Mesenchymal stem cell (in vitro differentiated cells and primary cell): ENCODE measurements around the gene TGM2.

Experiments used
- DNase-seq: peaks from one replicate; pipeline ENCODE4 v3.0.0-alpha.2; 2013
- H2AFZ ChIP-seq: one replicate; pipeline ENCODE4 v1.6.1; 2013; ENCODE audit warnings: low read depth, mild to moderate bottlenecking, control low read depth, inconsistent platforms, low read length, moderate library complexity
- H2AK5ac ChIP-seq: 2 replicates; pipeline ENCODE4 v1.6.1; 2013; ENCODE audit warnings: low read length, moderate library complexity, mild to moderate bottlenecking, inconsistent platforms; ENCODE audit not compliant: severe bottlenecking
- H2BK120ac ChIP-seq: one replicate; pipeline ENCODE4 v1.6.1; 2013; ENCODE audit warnings: low read depth, mild to moderate bottlenecking, inconsistent platforms, low read length, moderate library complexity
- H2BK12ac ChIP-seq, 2 experiments: one replicate each; pipeline ENCODE4 v1.6.1; 2013; ENCODE audit warnings: inconsistent platforms in 2 of 2, low read length in 2 of 2, mild to moderate bottlenecking in 2 of 2, moderate library complexity in 2 of 2, control low read depth in 1 of 2
- H2BK15ac ChIP-seq: one replicate; pipeline ENCODE4 v1.6.1; 2013; ENCODE audit warnings: mild to moderate bottlenecking, low read depth, inconsistent platforms; ENCODE audit not compliant: poor library complexity, severe bottlenecking
- H2BK5ac ChIP-seq: 2 replicates; pipeline ENCODE4 v1.6.1; 2013; ENCODE audit warnings: low read depth, mild to moderate bottlenecking, low read length, control low read depth, inconsistent platforms; ENCODE audit not compliant: poor library complexity, severe bottlenecking
- H3K14ac ChIP-seq, 2 experiments: one replicate each; pipeline ENCODE4 v1.6.1; 2013; ENCODE audit warnings: inconsistent platforms in 2 of 2, low read length in 2 of 2, control low read depth in 1 of 2, mild to moderate bottlenecking in 1 of 2, moderate library complexity in 1 of 2
- H3K18ac ChIP-seq, 2 experiments: one replicate each; pipeline ENCODE4 v1.6.1; 2013; ENCODE audit warnings: inconsistent platforms in 2 of 2, low read length in 2 of 2, control low read depth in 1 of 2, low read depth in 1 of 2, mild to moderate bottlenecking in 1 of 2
- H3K23ac ChIP-seq, 2 experiments: one replicate each; pipeline ENCODE4 v1.6.1; 2013; ENCODE audit warnings: inconsistent platforms in 2 of 2, low read length in 2 of 2, mild to moderate bottlenecking in 2 of 2, moderate library complexity in 2 of 2, control low read depth in 1 of 2
- H3K27ac ChIP-seq: 2 replicates; pipeline ENCODE4 v1.5.1; 2013; ENCODE audit warnings: mild to moderate bottlenecking, moderate library complexity, low read length, control low read depth, inconsistent platforms; ENCODE audit not compliant: poor library complexity, severe bottlenecking
- H3K27me3 ChIP-seq, 2 experiments: 2 replicates each; pipeline versions ENCODE4 v1.6.1 to v1.7.0; 2013; ENCODE audit warnings: low read length in 2 of 2, mild to moderate bottlenecking in 2 of 2, moderate library complexity in 2 of 2, control low read depth in 1 of 2, inconsistent platforms in 1 of 2; ENCODE audit not compliant: control insufficient read depth in 1 of 2, insufficient read depth in 1 of 2
- H3K36me3 ChIP-seq, 2 experiments: 2 replicates each; pipeline versions ENCODE4 v1.6.1 to v1.7.0; 2013; ENCODE audit warnings: low read length in 2 of 2, control low read depth in 1 of 2, inconsistent platforms in 1 of 2, low read depth in 1 of 2, mild to moderate bottlenecking in 1 of 2; ENCODE audit not compliant: insufficient read depth in 2 of 2, control insufficient read depth in 1 of 2
- H3K4ac ChIP-seq, 2 experiments: one replicate each; pipeline ENCODE4 v1.6.1; 2013; ENCODE audit warnings: inconsistent platforms in 2 of 2, low read length in 2 of 2, mild to moderate bottlenecking in 2 of 2, moderate library complexity in 2 of 2, control low read depth in 1 of 2, low read depth in 1 of 2
- H3K4me1 ChIP-seq: 2 replicates; pipeline ENCODE4 v1.6.1; 2013; ENCODE audit warnings: low read depth, low read length, control low read depth; ENCODE audit not compliant: control insufficient read depth, insufficient read depth
- H3K4me2 ChIP-seq: 2 replicates; pipeline ENCODE4 v1.6.1; 2013; ENCODE audit warnings: low read length, mild to moderate bottlenecking, inconsistent platforms; ENCODE audit not compliant: poor library complexity, severe bottlenecking
- H3K4me3 ChIP-seq, 2 experiments: 2 replicates each; pipeline versions ENCODE4 v1.5.1 to v1.7.0; 2013; ENCODE audit warnings: low read length in 2 of 2, mild to moderate bottlenecking in 2 of 2, control low read depth in 1 of 2, low read depth in 1 of 2; ENCODE audit not compliant: insufficient read depth in 1 of 2
- H3K79me1 ChIP-seq: replicated peaks from 2 replicates; pipeline ENCODE4 v1.6.1; 2013; ENCODE audit warnings: mild to moderate bottlenecking, control low read depth, low read length, inconsistent platforms; ENCODE audit not compliant: poor library complexity, severe bottlenecking
- H3K9ac ChIP-seq: 2 replicates; pipeline ENCODE4 v1.7.0; 2013; ENCODE audit warnings: mild to moderate bottlenecking, low read length, moderate library complexity
- H3K9me3 ChIP-seq: 2 replicates; pipeline ENCODE4 v1.7.0; 2013; ENCODE audit warnings: mild to moderate bottlenecking, low read length; ENCODE audit not compliant: control insufficient read depth
- H4K8ac ChIP-seq: one replicate; pipeline ENCODE4 v1.6.1; 2013; ENCODE audit warnings: inconsistent platforms, mild to moderate bottlenecking, low read length, moderate library complexity
- H4K91ac ChIP-seq: one replicate; pipeline ENCODE4 v1.6.1; 2013; ENCODE audit warnings: mild to moderate bottlenecking, low read length, inconsistent platforms
- WGBS: methylation state at CpG from one replicate; pipeline ENCODE4 v1.1.7; 2013; ENCODE audit warnings: mixed read lengths; 5-methylcytosine and 5-hydroxymethylcytosine counted together

The TGM2 gene

DNA sequence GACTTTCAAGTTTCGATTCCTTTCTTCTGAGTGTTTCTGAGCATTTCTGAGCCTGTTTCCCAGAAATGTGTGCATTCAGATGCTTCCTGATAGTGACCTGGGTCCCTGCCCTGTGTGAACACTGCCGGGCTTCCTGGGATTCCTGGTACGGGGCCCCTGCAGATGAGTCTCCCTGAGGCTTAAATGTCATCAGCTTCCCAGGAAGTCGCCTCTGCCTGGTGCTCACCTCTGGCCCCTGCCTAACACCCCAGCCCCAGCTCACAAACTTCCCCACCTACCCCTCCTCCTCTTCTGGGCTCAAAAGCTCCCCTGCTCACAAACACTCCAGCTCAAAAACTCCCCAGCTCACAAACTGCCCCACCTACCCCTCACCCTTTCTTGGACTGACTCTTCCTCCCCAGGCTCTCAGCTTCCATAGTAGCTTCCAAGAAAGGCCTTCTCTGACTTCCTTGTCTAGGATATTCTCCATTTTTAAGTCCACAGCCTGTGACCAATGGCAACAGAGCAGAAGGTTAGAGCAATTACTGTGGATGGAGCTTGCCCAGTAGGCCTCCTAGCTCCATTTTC, 42.0 kb downstream of the TGM2 start:
- H2AK5ac ChIP-seq = no peak overlapping the region
- WGBS = 3% methylated on average over 4 of the region's 4 CpGs

DNA sequence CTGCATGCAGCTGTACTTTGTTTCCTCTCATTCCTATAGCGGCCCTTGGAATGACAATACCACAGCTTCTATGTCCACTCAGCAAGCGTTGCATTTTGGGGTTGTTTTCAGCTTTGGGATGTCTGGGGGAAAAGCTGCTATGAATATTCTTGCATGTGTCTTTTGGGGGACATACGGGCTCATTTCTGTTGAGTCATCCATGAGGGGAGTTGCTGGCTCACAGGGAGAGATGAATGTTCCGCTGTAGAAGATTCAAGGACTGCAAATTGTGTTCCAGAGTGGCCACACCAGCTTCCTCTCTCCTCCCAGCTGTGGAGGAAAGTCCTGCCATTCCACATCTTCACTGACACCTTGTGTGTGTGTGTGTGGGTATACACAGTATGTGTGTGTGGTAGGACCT, 43.3 kb downstream of the TGM2 start:
- no peak overlapping the region for H3K9ac ChIP-seq
- no peak overlapping the region for H2AFZ ChIP-seq
- H2AK5ac ChIP-seq = peak overlapping the region; percentile 15
- peak overlapping the region; percentile 99 for H4K91ac ChIP-seq
- H3K27me3 ChIP-seq = no peaks in the 10 kb centered on the region
- H3K4ac ChIP-seq = peak overlapping the region; percentile 69 to 85
- H3K27ac ChIP-seq = no peak overlapping the region
- H3K14ac ChIP-seq = peak overlapping the region in 1 of 2 experiments; percentile 72
- WGBS = 71% methylated on average over 3 of the region's 4 CpGs
- H3K23ac ChIP-seq = no peak overlapping the region
- H2BK15ac ChIP-seq = no peak overlapping the region
- H4K8ac ChIP-seq = peak overlapping the region; percentile 92
- no peak overlapping the region for H2BK120ac ChIP-seq
- peak; percentile 39 for DNase-seq
- H3K4me2 ChIP-seq = no peak overlapping the region
- peak overlapping the region; percentile 89 to 97 for H2BK12ac ChIP-seq
- peak overlapping the region; percentile 93 to 95 for H3K18ac ChIP-seq
- no peak overlapping the region for H3K4me3 ChIP-seq
- H2BK5ac ChIP-seq = no peak overlapping the region
- H3K79me1 ChIP-seq = no peaks in the 10 kb centered on the region
- H3K4me1 ChIP-seq = peaks cover 22% of the 10 kb centered on the region
- no peaks in the 10 kb centered on the region for H3K36me3 ChIP-seq
- H3K9me3 ChIP-seq = no peaks in the 10 kb centered on the region

More for the DNA sequence above, 42.0 kb downstream of the TGM2 start:
- Histone ChIP-seq H3K4me2 (no peak overlapping the region), H3K4ac (peak overlapping the region in 1 of 2 experiments; percentile 92), H3K14ac (peak overlapping the region in 1 of 2 experiments; percentile 63), H2BK5ac (peak overlapping the region; percentile 53), H3K23ac (no peak overlapping the region), H3K27me3 (no peaks in the 10 kb centered on the region), H2BK15ac (no peak overlapping the region), H3K9ac (peak overlapping the region; percentile 57), H2BK120ac (peak overlapping the region; percentile 29), H3K4me3 (no peak overlapping the region), H3K79me1 (no peaks in the 10 kb centered on the region), H4K91ac (peak overlapping the region; percentile 20), H3K36me3 (no peaks in the 10 kb centered on the region), H4K8ac (peak overlapping the region; percentile 95), H3K18ac (peak overlapping the region; percentile 91 to 92), H2AFZ (no peak overlapping the region), H3K27ac (peak overlapping the region; percentile 72), H2BK12ac (peak overlapping the region; percentile 7 to 75), H3K4me1 (peaks cover 27% of the 10 kb centered on the region), H3K9me3 (no peaks in the 10 kb centered on the region)
- peak; percentile 90 for DNase-seq

DNA sequence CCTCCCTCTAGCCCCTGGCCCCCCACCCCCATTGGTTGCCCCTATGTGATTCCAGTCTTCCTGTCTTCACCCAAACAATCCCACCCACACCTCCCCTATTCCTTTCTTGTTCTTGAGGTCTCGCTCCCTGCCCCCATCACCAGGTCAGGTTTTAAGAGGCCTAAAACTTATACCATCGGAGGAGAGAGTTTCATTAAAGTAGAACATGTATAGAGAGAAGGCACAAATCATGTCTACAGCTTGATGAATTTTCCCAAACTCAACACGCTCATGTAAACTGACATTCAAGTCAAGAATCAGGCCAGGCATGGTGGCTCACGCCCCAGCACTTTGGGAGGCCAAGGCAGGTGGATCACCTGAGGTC, 44.5 kb downstream of the TGM2 start:
- H3K27ac ChIP-seq = no peak overlapping the region
- H3K79me1 ChIP-seq = no peaks in the 10 kb centered on the region
- peak overlapping the region; percentile 34 to 91 for H2BK12ac ChIP-seq
- H3K4ac ChIP-seq = no peak overlapping the region
- H2AFZ ChIP-seq = no peak overlapping the region
- H4K8ac ChIP-seq = peak overlapping the region; percentile 30
- 98% methylated on average over 2 of the region's 4 CpGs for WGBS
- H3K14ac ChIP-seq = no peak overlapping the region
- H3K4me1 ChIP-seq = peaks cover 12% of the 10 kb centered on the region
- no peak overlapping the region for H2AK5ac ChIP-seq
- no peak overlapping the region for H4K91ac ChIP-seq
- no peak overlapping the region for H3K9ac ChIP-seq
- H2BK120ac ChIP-seq = peak overlapping the region; percentile 91
- H3K18ac ChIP-seq = peak overlapping the region in 1 of 2 experiments; percentile 76
- H3K23ac ChIP-seq = no peak overlapping the region
- no peaks in the 10 kb centered on the region for H3K9me3 ChIP-seq
- H3K27me3 ChIP-seq = no peaks in the 10 kb centered on the region
- no peak overlapping the region for H2BK5ac ChIP-seq
- peak overlapping the region; percentile 88 for H2BK15ac ChIP-seq
- no peak for DNase-seq
- H3K4me3 ChIP-seq = no peak overlapping the region
- H3K36me3 ChIP-seq = no peaks in the 10 kb centered on the region
- H3K4me2 ChIP-seq = no peak overlapping the region

DNA sequence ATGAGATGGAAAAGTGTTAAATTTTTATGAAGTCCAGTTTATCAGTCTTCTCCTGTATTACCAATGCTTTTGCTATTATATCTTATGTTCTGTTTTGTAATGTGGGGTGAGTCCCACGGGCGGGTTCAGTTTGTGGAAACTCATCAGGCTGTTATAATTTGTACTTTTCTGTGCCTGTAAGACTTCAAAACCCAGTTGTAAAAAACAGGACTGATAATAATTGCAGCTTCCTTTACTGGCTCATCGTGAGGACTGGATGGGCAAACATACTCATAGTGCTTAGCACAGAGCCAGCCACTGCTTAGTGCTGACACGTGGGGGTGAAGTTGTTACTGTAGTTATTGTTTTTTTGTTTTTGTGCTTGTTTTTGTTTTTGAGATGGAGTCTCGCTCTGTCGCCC, 45.6 kb downstream of the TGM2 start:
- Histone ChIP-seq H3K27ac (no peak overlapping the region), H3K18ac (peak overlapping the region; percentile 35 to 76), H2BK12ac (peak overlapping the region; percentile 38 to 63), H3K9ac (no peak overlapping the region), H3K27me3 (no peaks in the 10 kb centered on the region), H2AK5ac (peak overlapping the region; percentile 53), H3K4me3 (no peak overlapping the region), H4K91ac (peak overlapping the region; percentile 11), H3K14ac (no peak overlapping the region), H4K8ac (peak overlapping the region; percentile 71), H3K4ac (peak overlapping the region in 1 of 2 experiments; percentile 71), H3K4me2 (no peak overlapping the region), H2BK120ac (peak overlapping the region; percentile 91), H3K9me3 (no peaks in the 10 kb centered on the region), H3K79me1 (no peaks in the 10 kb centered on the region), H2AFZ (no peak overlapping the region), H2BK5ac (no peak overlapping the region), H2BK15ac (peak overlapping the region; percentile 88), H3K23ac (no peak overlapping the region), H3K36me3 (no peaks in the 10 kb centered on the region), H3K4me1 (peaks cover 7% of the 10 kb centered on the region)
- WGBS = 81% methylated on average over 6 of the region's 6 CpGs
- DNase-seq = no peak
